ENCODE data around the gene ADGRA3. TPM values are rescaled to one million over a fixed set of nuclear protein-coding genes. Genes with fewer than 3 reads are reported as not detected.

ADGRA3 gene
- total RNA-seq, 1 experiment from 2014 or later, result 57.5 TPM

GRCh38 chr4:22412013-22412412, 103.9 kb downstream of the ADGRA3 start:
- Histone ChIP-seq H3K27ac (ENCODE audit: low read depth, low read length, poor library complexity, severe bottlenecking) (no peak overlapping the region), H3K4me1 (ENCODE audit: insufficient read depth, low read length, poor library complexity, severe bottlenecking) (no peaks in the 10 kb centered on the region), H3K9me3 (ENCODE audit: low read depth, low read length, poor library complexity, severe bottlenecking) (no peaks in the 10 kb centered on the region), H3K4me3 (ENCODE audit: low read depth, low read length, poor library complexity, severe bottlenecking) (no peak overlapping the region), H3K36me3 (ENCODE audit: insufficient read depth, low read length, poor library complexity, severe bottlenecking) (no peaks in the 10 kb centered on the region), H3K27me3 (replicated peaks; ENCODE audit: insufficient read depth, low read depth, low read length, poor library complexity) (no peaks in the 10 kb centered on the region)
- BruUV-seq (replicated peaks), result no TSS peak
- CTCF ChIA-PET, result no interaction called here
- DNase-seq (ENCODE audit: low spot score), result no peak
- POLR2A ChIA-PET (ENCODE audit: low non-redundant PET), result no interaction called here
- TF ChIP-seq EZH2 (IDR thresholded peaks at IDR 0.05; ENCODE audit: borderline replicate concordance, low read depth, low read length, poor library complexity, severe bottlenecking) (no peak), CTCF (conservative IDR thresholded peaks at IDR 0.05; ENCODE audit: low read depth, low read length) (no peak)
- intact Hi-C loops (cut with micrococcal nuclease; ENCODE audit: unreplicated experiment), result no loop called here

GRCh38 chr4:22410645-22411247, 105.1 kb downstream of the ADGRA3 start:
- Histone ChIP-seq H3K9me3 (ENCODE audit: low read depth, low read length, poor library complexity, severe bottlenecking) (no peaks in the 10 kb centered on the region), H3K4me3 (ENCODE audit: low read depth, low read length, poor library complexity, severe bottlenecking) (no peak overlapping the region), H3K4me1 (ENCODE audit: insufficient read depth, low read length, poor library complexity, severe bottlenecking) (no peaks in the 10 kb centered on the region), H3K27ac (ENCODE audit: low read depth, low read length, poor library complexity, severe bottlenecking) (no peak overlapping the region), H3K36me3 (ENCODE audit: insufficient read depth, low read length, poor library complexity, severe bottlenecking) (no peaks in the 10 kb centered on the region), H3K27me3 (replicated peaks; ENCODE audit: insufficient read depth, low read depth, low read length, poor library complexity) (no peaks in the 10 kb centered on the region)
- ChIA-PET POLR2A (ENCODE audit: low non-redundant PET) (no interaction called here), CTCF (no interaction called here)
- intact Hi-C loops (cut with micrococcal nuclease; ENCODE audit: unreplicated experiment), result loop anchor here (1.0 kb wide), 2 partner anchors 197 to 280 kb away; no protein-coding TSS in a partner anchor
- peak; percentile 45 for DNase-seq (ENCODE audit: low spot score)
- no TSS peak for BruUV-seq (replicated peaks)
- no peak for TF ChIP-seq EZH2 (IDR thresholded peaks at IDR 0.05; ENCODE audit: borderline replicate concordance, low read depth, low read length, poor library complexity, severe bottlenecking)
- TF ChIP-seq CTCF (conservative IDR thresholded peaks at IDR 0.05; ENCODE audit: low read depth, low read length), result peak; percentile 69

- ChIA-PET CTCF (no interaction called here), POLR2A (ENCODE audit: low non-redundant PET) (no interaction called here)
- Histone ChIP-seq H3K27me3 (replicated peaks; ENCODE audit: insufficient read depth, low read depth, low read length, poor library complexity) (no peaks in the 10 kb centered on the region), H3K4me1 (ENCODE audit: insufficient read depth, low read length, poor library complexity, severe bottlenecking) (no peaks in the 10 kb centered on the region), H3K4me3 (ENCODE audit: low read depth, low read length, poor library complexity, severe bottlenecking) (no peak overlapping the region), H3K27ac (ENCODE audit: low read depth, low read length, poor library complexity, severe bottlenecking) (no peak overlapping the region), H3K36me3 (ENCODE audit: insufficient read depth, low read length, poor library complexity, severe bottlenecking) (no peaks in the 10 kb centered on the region), H3K9me3 (ENCODE audit: low read depth, low read length, poor library complexity, severe bottlenecking) (no peaks in the 10 kb centered on the region)
- TF ChIP-seq EZH2 (IDR thresholded peaks at IDR 0.05; ENCODE audit: borderline replicate concordance, low read depth, low read length, poor library complexity, severe bottlenecking), result no peak
- no peak for TF ChIP-seq CTCF (conservative IDR thresholded peaks at IDR 0.05; ENCODE audit: low read depth, low read length)
- no TSS peak for BruUV-seq (replicated peaks)
- no peak for DNase-seq (ENCODE audit: low spot score)
- intact Hi-C loops (cut with micrococcal nuclease; ENCODE audit: unreplicated experiment), result no loop called here
Observed at GRCh38 chr4:22408474-22408873, 107.4 kb downstream of the ADGRA3 start.

Data from A673 (cell line).